GM12801 (cell line): ENCODE data around the gene SCN8A.

Experiments
- TF ChIP-seq, protein P1 (sequence below): IDR thresholded peaks from one replicate; pipeline ENCODE4 v1.5.1; 2011; ENCODE audit warnings: control low read depth; ENCODE audit not compliant: insufficient read length; ENCODE audit errors: extremely low read depth

SCN8A gene

DNA sequence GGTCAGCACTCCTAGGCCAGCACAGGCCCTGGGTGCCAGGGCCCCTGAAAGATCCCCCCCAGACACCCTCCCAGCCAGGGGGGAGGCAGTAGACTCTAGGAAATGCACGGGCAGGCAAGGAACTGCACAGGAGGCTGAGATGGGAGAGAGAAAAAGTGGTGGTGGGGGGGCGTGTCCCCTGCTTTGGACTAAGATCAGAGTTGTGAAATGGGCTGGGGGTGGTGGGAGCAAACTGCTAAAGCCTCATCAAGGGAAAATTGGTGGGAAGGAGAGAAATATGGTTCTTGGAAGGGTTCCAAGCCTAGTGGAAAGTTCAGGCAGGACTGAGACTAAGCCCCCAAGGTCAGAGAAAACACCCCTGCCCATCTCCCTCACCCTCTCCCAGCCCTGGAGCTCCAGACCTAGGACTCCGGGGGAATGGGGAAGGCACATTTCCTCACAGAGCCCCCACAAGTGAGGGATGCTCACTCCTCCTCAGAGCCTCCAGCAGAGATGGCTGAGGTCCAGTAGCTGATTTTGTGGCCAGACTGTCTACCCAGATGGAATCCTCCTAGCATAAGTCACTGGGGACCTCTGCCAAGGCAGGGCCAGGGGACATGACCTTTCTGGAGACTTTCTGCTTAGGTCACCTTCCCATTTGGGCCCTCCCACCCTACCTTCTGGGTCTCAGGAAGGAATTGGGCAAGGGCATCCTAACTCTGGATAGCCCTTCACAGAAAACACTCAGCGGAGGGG is 227.7 kb downstream of the SCN8A start:
- TF ChIP-seq, protein P1, sequence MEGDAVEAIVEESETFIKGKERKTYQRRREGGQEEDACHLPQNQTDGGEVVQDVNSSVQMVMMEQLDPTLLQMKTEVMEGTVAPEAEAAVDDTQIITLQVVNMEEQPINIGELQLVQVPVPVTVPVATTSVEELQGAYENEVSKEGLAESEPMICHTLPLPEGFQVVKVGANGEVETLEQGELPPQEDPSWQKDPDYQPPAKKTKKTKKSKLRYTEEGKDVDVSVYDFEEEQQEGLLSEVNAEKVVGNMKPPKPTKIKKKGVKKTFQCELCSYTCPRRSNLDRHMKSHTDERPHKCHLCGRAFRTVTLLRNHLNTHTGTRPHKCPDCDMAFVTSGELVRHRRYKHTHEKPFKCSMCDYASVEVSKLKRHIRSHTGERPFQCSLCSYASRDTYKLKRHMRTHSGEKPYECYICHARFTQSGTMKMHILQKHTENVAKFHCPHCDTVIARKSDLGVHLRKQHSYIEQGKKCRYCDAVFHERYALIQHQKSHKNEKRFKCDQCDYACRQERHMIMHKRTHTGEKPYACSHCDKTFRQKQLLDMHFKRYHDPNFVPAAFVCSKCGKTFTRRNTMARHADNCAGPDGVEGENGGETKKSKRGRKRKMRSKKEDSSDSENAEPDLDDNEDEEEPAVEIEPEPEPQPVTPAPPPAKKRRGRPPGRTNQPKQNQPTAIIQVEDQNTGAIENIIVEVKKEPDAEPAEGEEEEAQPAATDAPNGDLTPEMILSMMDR = no peak

- TF ChIP-seq, protein P1 = no peak
These were observed 228.9 kb downstream of the SCN8A start for GRCh38 chr12:51819736-51820525.

DNA sequence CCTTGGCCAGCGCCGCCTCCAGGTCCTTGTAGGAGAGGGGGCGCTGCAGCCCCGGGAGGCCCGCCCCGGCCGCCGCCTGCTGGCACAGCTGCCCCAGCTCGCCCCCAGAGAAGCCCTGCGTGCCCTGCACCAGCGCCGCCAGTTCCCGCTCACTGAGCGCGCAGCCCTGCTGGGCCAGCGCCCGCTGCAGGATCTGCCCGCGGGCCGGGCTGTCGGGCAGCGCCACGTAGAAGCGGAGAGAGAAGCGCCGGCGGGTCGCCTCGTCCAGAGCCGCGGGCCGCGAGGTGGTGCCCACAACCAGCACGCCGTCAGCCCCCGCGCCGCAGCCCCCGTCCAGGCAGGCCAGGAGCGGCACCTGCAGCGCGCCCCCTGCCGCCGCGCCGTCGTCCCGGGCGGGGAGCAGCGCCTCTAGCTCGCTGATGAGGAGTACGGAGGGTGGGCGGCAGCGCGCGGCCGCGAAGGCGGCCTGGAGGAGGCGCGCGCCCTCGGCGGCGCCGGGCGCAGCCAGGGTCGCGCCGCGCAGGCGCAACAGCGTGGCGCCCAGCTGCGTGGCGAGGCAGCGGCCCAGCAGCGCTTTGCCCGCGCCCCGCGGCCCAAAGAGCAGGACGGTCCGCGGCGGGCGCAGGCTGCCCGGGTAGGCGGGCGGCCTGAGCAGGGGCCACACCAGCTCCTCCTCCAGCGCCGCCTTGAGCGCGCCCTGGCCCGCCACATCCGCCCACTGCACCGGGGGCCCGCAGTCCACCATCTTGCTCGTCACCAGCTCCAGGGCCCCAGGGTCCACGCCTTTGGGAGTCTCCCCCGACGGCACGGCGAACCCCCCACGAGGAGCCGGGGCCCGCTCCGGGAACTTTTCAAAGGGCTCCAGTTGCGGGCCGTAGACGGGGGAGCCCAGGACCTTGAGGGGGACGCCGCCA is 229.8 kb downstream of the SCN8A start:
- TF ChIP-seq, protein P1 = no peak

DNA sequence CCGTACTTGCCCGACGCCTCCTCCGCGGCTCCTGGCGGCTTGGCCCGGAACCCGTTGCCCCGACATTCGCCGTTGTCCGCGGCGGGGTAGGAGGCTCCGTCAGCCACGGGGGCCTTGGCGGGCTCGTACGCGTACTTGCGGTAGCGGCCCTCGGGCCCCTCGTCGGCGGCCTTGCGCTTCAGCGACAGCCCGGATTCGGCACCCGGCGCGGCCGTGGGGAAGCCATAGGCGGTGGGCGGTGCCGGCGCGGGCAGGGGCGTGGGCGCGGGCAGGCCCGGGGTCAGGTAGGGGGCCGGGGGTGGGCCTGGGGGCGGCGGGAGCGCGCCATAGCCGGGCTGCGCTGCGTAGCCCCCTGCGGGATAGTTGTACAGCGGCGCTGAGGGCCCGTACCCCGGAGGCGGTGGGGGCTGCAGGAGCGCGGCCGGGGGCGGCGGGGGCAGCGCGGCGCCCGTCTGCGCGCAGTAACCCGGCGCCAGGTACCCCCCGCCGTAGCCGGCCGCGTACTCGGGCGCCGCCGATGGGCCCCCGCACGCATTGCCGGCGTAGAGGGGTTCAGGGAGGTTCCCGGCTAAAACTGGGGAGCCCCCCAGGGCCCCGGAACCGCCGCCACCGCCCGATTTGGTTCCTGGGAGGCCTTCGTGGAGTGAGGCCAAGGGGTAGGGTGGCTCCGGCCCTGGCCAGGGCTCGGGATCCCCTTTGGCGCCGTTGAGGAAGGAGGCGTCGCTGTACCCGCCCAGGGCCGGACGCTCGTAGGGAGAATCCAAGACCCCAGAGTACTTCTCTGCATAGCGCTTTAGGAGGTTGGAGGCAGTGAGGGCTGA is 230.6 kb downstream of the SCN8A start:
- TF ChIP-seq, protein P1 = no peak

DNA sequence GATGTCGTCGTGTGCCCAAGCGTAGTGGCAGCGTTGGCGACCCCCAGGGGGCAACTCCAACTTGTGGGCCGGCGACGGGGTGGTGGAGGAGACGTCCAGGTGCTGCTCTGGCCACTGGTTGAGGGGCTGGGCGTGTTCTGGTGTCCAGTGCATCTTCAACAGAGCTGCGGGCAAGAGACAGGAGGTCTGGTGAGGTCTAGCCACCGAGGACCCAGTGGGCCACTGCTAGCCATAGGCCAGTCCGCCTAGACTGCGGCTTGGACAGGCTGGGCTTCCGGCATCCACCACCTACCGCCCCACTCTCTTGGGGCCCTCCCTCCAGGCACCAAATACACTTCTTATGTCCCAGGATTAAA is 231.2 kb downstream of the SCN8A start:
- TF ChIP-seq, protein P1 = no peak

DNA sequence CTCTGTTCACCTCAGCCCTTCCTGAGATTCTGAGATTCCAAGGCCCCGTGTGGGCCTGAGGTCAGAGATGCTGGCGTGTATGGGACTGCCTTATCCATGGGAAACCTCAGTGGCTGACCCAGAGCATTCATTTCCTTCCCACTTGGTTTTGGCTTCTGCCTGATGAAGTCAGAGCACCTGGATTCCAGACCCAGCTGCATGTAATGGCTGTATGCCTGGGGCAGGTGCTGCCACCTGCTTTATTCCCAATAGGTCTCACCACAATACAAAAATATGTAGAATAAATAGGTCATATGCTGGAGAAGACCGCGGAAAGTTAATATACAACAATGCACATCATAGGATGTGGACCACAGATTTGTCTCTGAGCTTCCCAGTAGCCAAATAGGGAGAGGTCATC is 231.9 kb downstream of the SCN8A start:
- TF ChIP-seq, protein P1 = no peak
